Retinal pigment epithelial cell (primary cell): Measurements from ENCODE around the gene DNAJC15.
"Not testable (repeated sequence)": the region's sequence is repeated elsewhere in the genome, so short reads cannot be mapped to it uniquely, and the experiment has no call there.

Experiments
- DNase-seq: peaks from one replicate; pipeline ENCODE4 v3.0.0-alpha.2; 2010; ENCODE audit warnings: low read depth
- H3K4me3 ChIP-seq: 2 replicates; pipeline ENCODE4 v1.5.1; 2011; ENCODE audit warnings: mild to moderate bottlenecking, low read length, control low read depth, moderate library complexity
- CTCF ChIP-seq: conservative IDR thresholded peaks from 2 replicates; pipeline ENCODE4 v1.5.1; 2011; ENCODE audit warnings: low read depth, low read length, control low read depth, inconsistent platforms

DNAJC15 gene

GRCh38 chr13:42985312-42986175 lies 37.8 kb upstream of the DNAJC15 start:
- H3K4me3 ChIP-seq: no peak overlapping the region
- no peak for DNase-seq
- no peak for TF ChIP-seq CTCF

GRCh38 chr13:42986176-42986574 lies 37.2 kb upstream of the DNAJC15 start:
- H3K4me3 ChIP-seq: no peak overlapping the region
- TF ChIP-seq CTCF: no peak
- no peak for DNase-seq

GRCh38 chr13:42990291-42991232 lies 32.8 kb upstream of the DNAJC15 start:
- H3K4me3 ChIP-seq: no peak overlapping the region
- DNase-seq: no peak
- TF ChIP-seq CTCF: no peak

GRCh38 chr13:42991233-42991897 lies 32.0 kb upstream of the DNAJC15 start:
- DNase-seq: not testable (repeated sequence)
- peak overlapping the region; percentile 58 for H3K4me3 ChIP-seq

GRCh38 chr13:42991898-42992763 lies 31.3 kb upstream of the DNAJC15 start, which contains the start of gene EPSTI1:
Gene EPSTI1 (minus strand): TSS chr13:42992241. CDS start chr13:42992165, 76 bp downstream.
- no peak for TF ChIP-seq CTCF
- DNase-seq: no peak
- peak within 1 kb of the TSS; percentile 58 for H3K4me3 ChIP-seq

- no peak for DNase-seq
- H3K4me3 ChIP-seq: no peak overlapping the region
- no peak for TF ChIP-seq CTCF
Measured at GRCh38 chr13:42992764-42993122, 30.6 kb upstream of the DNAJC15 start.

GRCh38 chr13:42994878-42995277 lies 28.5 kb upstream of the DNAJC15 start:
- H3K4me3 ChIP-seq: no peak overlapping the region
- TF ChIP-seq CTCF: no peak
- no peak for DNase-seq
